ENCODE measurements around the gene RAB14. TPM values are rescaled to one million over a fixed set of nuclear protein-coding genes. Genes with fewer than 3 reads are reported as not detected.

Gene RAB14
- total RNA-seq, 1 experiment from 2014 or later = 63.1 TPM

DNA sequence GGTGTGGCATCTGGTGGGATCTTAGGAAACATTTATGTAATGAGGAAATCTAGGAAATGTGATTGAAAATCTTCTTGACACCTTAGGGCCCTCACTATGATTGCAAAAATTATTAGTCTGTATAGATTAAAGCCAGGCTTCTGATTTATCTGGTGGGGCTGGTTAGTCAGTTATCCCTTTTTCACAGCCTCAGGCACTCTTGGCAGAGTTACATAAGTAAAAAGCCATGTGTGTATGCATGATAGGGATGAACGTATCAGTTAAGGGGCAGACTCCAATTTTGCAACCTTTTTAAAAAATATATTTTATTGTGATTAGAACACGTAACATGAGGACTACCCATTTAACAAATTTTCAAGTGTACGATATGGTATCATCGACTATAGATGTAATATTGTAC is 30.6 kb upstream of the RAB14 start (continued):
- TF ChIP-seq, protein P1, sequence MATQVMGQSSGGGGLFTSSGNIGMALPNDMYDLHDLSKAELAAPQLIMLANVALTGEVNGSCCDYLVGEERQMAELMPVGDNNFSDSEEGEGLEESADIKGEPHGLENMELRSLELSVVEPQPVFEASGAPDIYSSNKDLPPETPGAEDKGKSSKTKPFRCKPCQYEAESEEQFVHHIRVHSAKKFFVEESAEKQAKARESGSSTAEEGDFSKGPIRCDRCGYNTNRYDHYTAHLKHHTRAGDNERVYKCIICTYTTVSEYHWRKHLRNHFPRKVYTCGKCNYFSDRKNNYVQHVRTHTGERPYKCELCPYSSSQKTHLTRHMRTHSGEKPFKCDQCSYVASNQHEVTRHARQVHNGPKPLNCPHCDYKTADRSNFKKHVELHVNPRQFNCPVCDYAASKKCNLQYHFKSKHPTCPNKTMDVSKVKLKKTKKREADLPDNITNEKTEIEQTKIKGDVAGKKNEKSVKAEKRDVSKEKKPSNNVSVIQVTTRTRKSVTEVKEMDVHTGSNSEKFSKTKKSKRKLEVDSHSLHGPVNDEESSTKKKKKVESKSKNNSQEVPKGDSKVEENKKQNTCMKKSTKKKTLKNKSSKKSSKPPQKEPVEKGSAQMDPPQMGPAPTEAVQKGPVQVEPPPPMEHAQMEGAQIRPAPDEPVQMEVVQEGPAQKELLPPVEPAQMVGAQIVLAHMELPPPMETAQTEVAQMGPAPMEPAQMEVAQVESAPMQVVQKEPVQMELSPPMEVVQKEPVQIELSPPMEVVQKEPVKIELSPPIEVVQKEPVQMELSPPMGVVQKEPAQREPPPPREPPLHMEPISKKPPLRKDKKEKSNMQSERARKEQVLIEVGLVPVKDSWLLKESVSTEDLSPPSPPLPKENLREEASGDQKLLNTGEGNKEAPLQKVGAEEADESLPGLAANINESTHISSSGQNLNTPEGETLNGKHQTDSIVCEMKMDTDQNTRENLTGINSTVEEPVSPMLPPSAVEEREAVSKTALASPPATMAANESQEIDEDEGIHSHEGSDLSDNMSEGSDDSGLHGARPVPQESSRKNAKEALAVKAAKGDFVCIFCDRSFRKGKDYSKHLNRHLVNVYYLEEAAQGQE (IDR thresholded peaks at IDR 0.05; ENCODE audit: low read depth) = no peak
- no peak for TF ChIP-seq CEBPB (IDR thresholded peaks at IDR 0.05; ENCODE audit: low read depth)
- TF ChIP-seq EZH2 (IDR thresholded peaks at IDR 0.05) = no peak
- TF ChIP-seq TCF7L2 (IDR thresholded peaks at IDR 0.05; ENCODE audit: borderline replicate concordance, extremely low read depth, insufficient read depth, insufficient read length) = no peak
- TF ChIP-seq ZFX (IDR thresholded peaks at IDR 0.05) = no peak
- no peak for TF ChIP-seq YY1 (IDR thresholded peaks at IDR 0.05; ENCODE audit: extremely low read depth, insufficient replicate concordance, low read depth, low read length)
- no peak for TF ChIP-seq SRF (IDR thresholded peaks at IDR 0.05; ENCODE audit: low read depth)
- TF ChIP-seq, protein P2, sequence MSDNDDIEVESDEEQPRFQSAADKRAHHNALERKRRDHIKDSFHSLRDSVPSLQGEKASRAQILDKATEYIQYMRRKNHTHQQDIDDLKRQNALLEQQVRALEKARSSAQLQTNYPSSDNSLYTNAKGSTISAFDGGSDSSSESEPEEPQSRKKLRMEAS (IDR thresholded peaks at IDR 0.05) = no peak

DNA sequence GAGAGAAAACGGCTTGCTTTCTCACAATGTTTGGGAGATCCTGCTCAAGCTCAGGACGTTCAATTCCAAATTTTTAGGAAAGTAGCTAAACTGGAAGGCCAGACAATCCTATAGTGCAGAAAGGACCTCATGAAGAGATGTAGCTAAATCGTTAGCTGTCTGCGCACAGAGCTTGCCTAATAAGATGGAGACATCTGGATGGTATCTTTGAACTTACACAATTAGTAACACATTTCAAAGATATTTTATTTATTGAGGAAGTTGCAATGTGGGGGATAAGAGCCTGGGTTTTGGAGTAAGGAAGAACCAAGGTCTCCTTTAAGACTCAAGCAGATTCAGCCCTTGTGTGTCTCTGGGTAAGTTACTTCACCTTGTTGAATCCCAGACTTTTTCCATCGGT is 28.6 kb upstream of the RAB14 start:
- no TSS peak for BruUV-seq (replicated peaks)
- POLR2A ChIA-PET = interaction anchor here (1.0 kb wide), 1 partner anchor 37 kb away, joined by 4 read pairs; the partner anchor contains the start of gene GSN
- Histone ChIP-seq H3K27ac (ENCODE audit: low read depth, low read length) (no peak overlapping the region), H3K36me3 (ENCODE audit: control insufficient read depth in 1 of 2, insufficient read depth in 2 of 2, low read length in 2 of 2) (no peaks in the 10 kb centered on the region), H3K79me2 (ENCODE audit: insufficient read depth, low read length) (no peaks in the 10 kb centered on the region), H2AFZ (ENCODE audit: low read depth, low read length, poor library complexity, severe bottlenecking) (no peak overlapping the region), H3K4me2 (ENCODE audit: low read length) (no peak overlapping the region), H3K9me2 (ENCODE audit: insufficient read depth) (no peaks in the 10 kb centered on the region), H4K20me1 (ENCODE audit: insufficient read depth) (no peaks in the 10 kb centered on the region), H3K9ac (ENCODE audit: low read length) (no peak overlapping the region), H3K9me3 (ENCODE audit: control insufficient read depth in 1 of 2, insufficient read depth in 1 of 2, low read depth in 1 of 2, low read length in 2 of 2) (no peaks in the 10 kb centered on the region), H3K4me3 (replicated peaks in 1 of 2; ENCODE audit: low read depth in 1 of 2, low read length in 2 of 2) (no peak overlapping the region), H3K27me3 (ENCODE audit: insufficient read depth, low read length) (no peaks in the 10 kb centered on the region), H3K4me1 (ENCODE audit: control insufficient read depth in 1 of 2, insufficient read depth in 2 of 2, low read length in 2 of 2) (peaks cover 0 to 13% of the 10 kb centered on the region in 2 experiments; a peak in 1 of 4 replicates)
- intact Hi-C loops (cut with micrococcal nuclease) = no loop called here
- ATAC-seq = no peak
- RAD21 ChIA-PET (ENCODE audit: low non-redundant PET in 1 of 2, low total read pairs in 2 of 2, uncharacterized antibody in 2 of 2, unreplicated experiment in 2 of 2) = no interaction called here
- no peak for DNase-seq (ENCODE audit: low read depth, low spot score)
- CTCF ChIA-PET = no interaction called here
- TF ChIP-seq ZFX (IDR thresholded peaks at IDR 0.05) (no peak), JUND (IDR thresholded peaks at IDR 0.05) (no peak), RAD21 (IDR thresholded peaks at IDR 0.05; ENCODE audit: low read depth) (no peak), EZH2phosphoT487 (IDR thresholded peaks at IDR 0.05; ENCODE audit: borderline replicate concordance) (no peak), SRF (IDR thresholded peaks at IDR 0.05; ENCODE audit: low read depth) (no peak), SIN3A (IDR thresholded peaks at IDR 0.05; ENCODE audit: low read depth) (no peak), TCF7L2 (IDR thresholded peaks at IDR 0.05; ENCODE audit: borderline replicate concordance, extremely low read depth, insufficient read depth, insufficient read length) (no peak), EZH2 (IDR thresholded peaks at IDR 0.05) (no peak), FOSL1 (IDR thresholded peaks at IDR 0.05; ENCODE audit: low read depth) (no peak), YY1 (IDR thresholded peaks at IDR 0.05; ENCODE audit: extremely low read depth, insufficient replicate concordance, low read depth, low read length) (no peak)
- TF ChIP-seq, protein P3, sequence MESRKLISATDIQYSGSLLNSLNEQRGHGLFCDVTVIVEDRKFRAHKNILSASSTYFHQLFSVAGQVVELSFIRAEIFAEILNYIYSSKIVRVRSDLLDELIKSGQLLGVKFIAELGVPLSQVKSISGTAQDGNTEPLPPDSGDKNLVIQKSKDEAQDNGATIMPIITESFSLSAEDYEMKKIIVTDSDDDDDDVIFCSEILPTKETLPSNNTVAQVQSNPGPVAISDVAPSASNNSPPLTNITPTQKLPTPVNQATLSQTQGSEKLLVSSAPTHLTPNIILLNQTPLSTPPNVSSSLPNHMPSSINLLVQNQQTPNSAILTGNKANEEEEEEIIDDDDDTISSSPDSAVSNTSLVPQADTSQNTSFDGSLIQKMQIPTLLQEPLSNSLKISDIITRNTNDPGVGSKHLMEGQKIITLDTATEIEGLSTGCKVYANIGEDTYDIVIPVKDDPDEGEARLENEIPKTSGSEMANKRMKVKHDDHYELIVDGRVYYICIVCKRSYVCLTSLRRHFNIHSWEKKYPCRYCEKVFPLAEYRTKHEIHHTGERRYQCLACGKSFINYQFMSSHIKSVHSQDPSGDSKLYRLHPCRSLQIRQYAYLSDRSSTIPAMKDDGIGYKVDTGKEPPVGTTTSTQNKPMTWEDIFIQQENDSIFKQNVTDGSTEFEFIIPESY (IDR thresholded peaks at IDR 0.05; ENCODE audit: extremely low read depth, insufficient replicate concordance, low read length) = no peak
- TF ChIP-seq, protein P2 (IDR thresholded peaks at IDR 0.05) = no peak
- TF ChIP-seq, protein P4, sequence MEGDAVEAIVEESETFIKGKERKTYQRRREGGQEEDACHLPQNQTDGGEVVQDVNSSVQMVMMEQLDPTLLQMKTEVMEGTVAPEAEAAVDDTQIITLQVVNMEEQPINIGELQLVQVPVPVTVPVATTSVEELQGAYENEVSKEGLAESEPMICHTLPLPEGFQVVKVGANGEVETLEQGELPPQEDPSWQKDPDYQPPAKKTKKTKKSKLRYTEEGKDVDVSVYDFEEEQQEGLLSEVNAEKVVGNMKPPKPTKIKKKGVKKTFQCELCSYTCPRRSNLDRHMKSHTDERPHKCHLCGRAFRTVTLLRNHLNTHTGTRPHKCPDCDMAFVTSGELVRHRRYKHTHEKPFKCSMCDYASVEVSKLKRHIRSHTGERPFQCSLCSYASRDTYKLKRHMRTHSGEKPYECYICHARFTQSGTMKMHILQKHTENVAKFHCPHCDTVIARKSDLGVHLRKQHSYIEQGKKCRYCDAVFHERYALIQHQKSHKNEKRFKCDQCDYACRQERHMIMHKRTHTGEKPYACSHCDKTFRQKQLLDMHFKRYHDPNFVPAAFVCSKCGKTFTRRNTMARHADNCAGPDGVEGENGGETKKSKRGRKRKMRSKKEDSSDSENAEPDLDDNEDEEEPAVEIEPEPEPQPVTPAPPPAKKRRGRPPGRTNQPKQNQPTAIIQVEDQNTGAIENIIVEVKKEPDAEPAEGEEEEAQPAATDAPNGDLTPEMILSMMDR (IDR thresholded peaks at IDR 0.05 in 2 of 3, conservative IDR thresholded peaks at IDR 0.05 in 1 of 3; ENCODE audit: borderline replicate concordance in 1 of 3, insufficient read depth in 1 of 3, low read depth in 2 of 3, low read length in 2 of 3) = no peak
- TF ChIP-seq, protein P5, sequence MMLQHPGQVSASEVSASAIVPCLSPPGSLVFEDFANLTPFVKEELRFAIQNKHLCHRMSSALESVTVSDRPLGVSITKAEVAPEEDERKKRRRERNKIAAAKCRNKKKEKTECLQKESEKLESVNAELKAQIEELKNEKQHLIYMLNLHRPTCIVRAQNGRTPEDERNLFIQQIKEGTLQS (IDR thresholded peaks at IDR 0.05) = no peak

All from HCT116 (cell line).